Heart right ventricle (tissue), 16 donors: ENCODE measurements around the gene RHBDL3. TPM values are rescaled to one million over a fixed set of nuclear protein-coding genes. Genes with fewer than 3 reads are reported as not detected.

Experiments used
- ATAC-seq, 8 donors: fragments of 200-7000 bp; cut with Tn5 transposase; one replicate each; pipeline ENCODE4 v1.9.1; 2020; ENCODE audit warnings: mild to moderate bottlenecking in 8 of 8, moderate library complexity in 8 of 8, moderate number of reproducible peaks in 1 of 8
- DNase-seq, 2 donors: peaks; one replicate each; pipeline ENCODE4 v3.0.0-alpha.2; 2020
- H3K27ac ChIP-seq, 10 donors: fragments of 200-600 bp; sonication (generic) in 2 of 10; one replicate each; pipeline versions ENCODE4 v1.5.0 to v1.8.0; 2020 to 2022; ENCODE audit warnings: mild to moderate bottlenecking in 3 of 10
- H3K27me3 ChIP-seq, 7 donors: fragments of 200-600 bp; one replicate each; pipeline ENCODE4 v1.8.0; 2021 to 2022; ENCODE audit warnings: mild to moderate bottlenecking in 2 of 7
- H3K36me3 ChIP-seq, 9 donors: fragments of 200-600 bp; sonication (generic) in 1 of 9; one replicate each; pipeline versions ENCODE4 v1.5.0 to v1.8.0; 2020 to 2022; ENCODE audit warnings: mild to moderate bottlenecking in 2 of 9
- H3K4me1 ChIP-seq, 9 donors: fragments of 200-600 bp; sonication (generic) in 1 of 9; one replicate each; pipeline versions ENCODE4 v1.5.0 to v1.8.0; 2020 to 2022; ENCODE audit warnings: mild to moderate bottlenecking in 4 of 9
- H3K4me3 ChIP-seq, 10 donors: fragments of 200-600 bp; sonication (generic) in 2 of 10; one replicate each; pipeline versions ENCODE4 v1.5.0 to v1.8.0; 2020 to 2022; ENCODE audit warnings: mild to moderate bottlenecking in 7 of 10, moderate library complexity in 2 of 10
- H3K9me3 ChIP-seq, 11 donors: fragments of 200-600 bp in 10 of 11; sonication (generic) in 2 of 11; one replicate each; pipeline versions ENCODE4 v1.5.0 to v1.8.0; 2013 to 2022; ENCODE audit warnings: mild to moderate bottlenecking in 2 of 11, control low read depth in 1 of 11, moderate library complexity in 1 of 11
- WGBS, 2 donors: extraction: QIAGEN DNeasy Blood & Tissue Kit; methylation state at CpG; one replicate each; pipeline ENCODE4 v1.1.7; 2013; ENCODE audit warnings: inconsistent platforms in 1 of 2; 5-methylcytosine and 5-hydroxymethylcytosine counted together
- intact Hi-C, 10 donors: fragments of 100-400 bp; cut with DNase I; formaldehyde crosslinking; loops; one replicate each; pipeline versions ENCODE4 v1.11.1 to v1.14.2; 2022
- polyA plus RNA-seq, 2 donors: library from polyadenylated mRNA; stranded (reverse); fragments of 200-250 nt; gene quantifications; one replicate each; pipeline ENCODE4 v1.2.3, GENCODE V29; 2013
- total RNA-seq, 10 donors: library from RNA; stranded (reverse); fragmentation: NEBNext Ultra II Directional in 3 of 10; extraction: Animal tissue kit (Norgen Biotek cat#: 25700) in 3 of 10; gene quantifications; one replicate each; pipeline versions ENCODE4 v1.2.1 to v1.2.4, GENCODE V29; 2021 to 2023
- TF ChIP-seq, protein P1 (sequence below), 9 donors: fragments of 200-600 bp; sonication (generic) in 2 of 9; IDR thresholded peaks; one replicate each; pipeline versions ENCODE4 v1.5.0 to v1.8.0; 2021 to 2022; ENCODE audit warnings: antibody characterized with exemption in 9 of 9, mild to moderate bottlenecking in 5 of 9, moderate library complexity in 1 of 9
- donor health status: Arrhythmogenic right ventricular cardiomyopathy.
- donor health status: ischemic (EF 13 %, LVEDD 7.1; RV severe dilation, severe dysfunction).
- donor health status: healthy with polysubstance abuse.
- donor health status: DM: no; HTN: yes; CAD: no.
- donor health status: DM: no; HTN: no; CAD: no.
- donor health status: ischemic (EF 25% LVEDD 6.9; RV normal size, moderate dysfunction).
- donor health status: ischemic (EF 25% LVEDD 5.7; RV mildly dilated, moderate dysfunction).
- donor health status: healthy.
- donor health status: DM: yes; HTN: yes; CAD: no.
- donor health status: Ischemic cardiomyopathy.
- donor health status: ischemic (EF 35%, LVEDD 5.7; RV mildly dilated, moderate dysfunction).
- donor health status: nonischemic (EF 11% LVEDD 7.7; RV severe dilation, severe dysfunction).
- donor health status: DM: yes; HTN: yes; CAD: no.
- donor health status: PGD.
- donor health status: ischemic (EF 29% LVEDD 5.4; RV normal size, mild dysfunction).
- donor health status: nonischemic (EF 23%, LVEDD 6.1; RV moderate dilation, normal function).

RHBDL3 gene
- total and polyA plus RNA-seq, 12 donors, result 0.07 to 3.7 (median 0.30) TPM; not detected in 2

DNA sequence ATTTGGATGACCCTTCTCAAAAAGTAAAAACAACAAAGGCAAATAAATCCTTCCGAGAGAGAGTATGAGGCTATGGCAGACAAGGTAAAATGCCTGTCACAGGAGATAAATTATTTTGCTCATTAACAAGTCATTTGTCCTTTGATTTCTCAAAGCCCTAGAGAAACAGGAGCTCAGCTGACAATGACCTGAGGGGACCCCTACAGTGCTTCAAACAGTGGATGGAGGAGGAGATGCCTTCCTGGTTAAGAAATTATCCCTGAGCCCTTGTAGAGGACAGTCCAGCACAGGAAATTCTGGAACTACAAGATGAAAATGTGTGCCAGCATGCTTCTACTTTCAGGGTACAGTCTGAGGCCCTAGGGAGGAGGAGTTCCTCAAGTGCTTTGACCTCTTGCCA lies 24.0 kb upstream of the RHBDL3 start:
- DNase-seq (no peak), ATAC-seq (peak in 2 of 8 donors; percentile 34 to 38)
- intact Hi-C loops, result no loop called here
- H3K27ac ChIP-seq, result no peak overlapping the region
- TF ChIP-seq, protein P1, sequence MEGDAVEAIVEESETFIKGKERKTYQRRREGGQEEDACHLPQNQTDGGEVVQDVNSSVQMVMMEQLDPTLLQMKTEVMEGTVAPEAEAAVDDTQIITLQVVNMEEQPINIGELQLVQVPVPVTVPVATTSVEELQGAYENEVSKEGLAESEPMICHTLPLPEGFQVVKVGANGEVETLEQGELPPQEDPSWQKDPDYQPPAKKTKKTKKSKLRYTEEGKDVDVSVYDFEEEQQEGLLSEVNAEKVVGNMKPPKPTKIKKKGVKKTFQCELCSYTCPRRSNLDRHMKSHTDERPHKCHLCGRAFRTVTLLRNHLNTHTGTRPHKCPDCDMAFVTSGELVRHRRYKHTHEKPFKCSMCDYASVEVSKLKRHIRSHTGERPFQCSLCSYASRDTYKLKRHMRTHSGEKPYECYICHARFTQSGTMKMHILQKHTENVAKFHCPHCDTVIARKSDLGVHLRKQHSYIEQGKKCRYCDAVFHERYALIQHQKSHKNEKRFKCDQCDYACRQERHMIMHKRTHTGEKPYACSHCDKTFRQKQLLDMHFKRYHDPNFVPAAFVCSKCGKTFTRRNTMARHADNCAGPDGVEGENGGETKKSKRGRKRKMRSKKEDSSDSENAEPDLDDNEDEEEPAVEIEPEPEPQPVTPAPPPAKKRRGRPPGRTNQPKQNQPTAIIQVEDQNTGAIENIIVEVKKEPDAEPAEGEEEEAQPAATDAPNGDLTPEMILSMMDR (IDR thresholded peaks at IDR 0.05), result no peak
- 68 to 80% methylated on average over 1 of the region's 1 CpG for WGBS, 2 donors
- no peaks in the 10 kb centered on the region for H3K27me3 ChIP-seq
- H3K4me1 ChIP-seq, result peaks cover 0 to 10% (median 0%) of the 10 kb centered on the region in 9 donors
- H3K9me3 ChIP-seq, result no peaks in the 10 kb centered on the region
- no peak overlapping the region for H3K4me3 ChIP-seq
- no peaks in the 10 kb centered on the region for H3K36me3 ChIP-seq

DNA sequence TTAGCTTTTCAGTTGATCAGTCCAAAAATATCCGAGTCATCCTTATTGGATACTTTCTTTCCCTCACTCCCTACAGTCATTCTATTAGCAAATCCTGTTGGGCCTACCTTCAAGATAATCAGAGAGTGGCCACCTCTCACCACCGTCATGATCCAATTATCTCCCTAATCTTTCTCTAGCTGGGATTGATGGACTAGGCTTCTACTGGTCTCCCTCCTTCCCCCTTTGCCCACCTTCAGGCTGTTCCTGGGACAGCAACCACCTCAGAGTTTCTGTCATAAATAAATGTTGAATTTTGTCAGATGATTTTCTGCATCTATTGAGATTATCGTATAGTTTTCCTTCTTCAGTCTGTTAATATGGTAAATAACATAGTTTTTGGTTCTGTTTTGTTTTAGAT lies 16.2 kb upstream of the RHBDL3 start:
- ATAC-seq, result no peak
- no peaks in the 10 kb centered on the region for H3K27me3 ChIP-seq
- intact Hi-C loops, result no loop called here
- no peaks in the 10 kb centered on the region for H3K9me3 ChIP-seq
- DNase-seq, result no peak
- H3K4me3 ChIP-seq, result no peak overlapping the region
- H3K4me1 ChIP-seq, result no peaks in the 10 kb centered on the region
- no peak overlapping the region for H3K27ac ChIP-seq
- no peaks in the 10 kb centered on the region for H3K36me3 ChIP-seq
- TF ChIP-seq, protein P1 (IDR thresholded peaks at IDR 0.05), result no peak
- 82% methylated on average over 3 of the region's 3 CpGs for WGBS, 2 donors

DNA sequence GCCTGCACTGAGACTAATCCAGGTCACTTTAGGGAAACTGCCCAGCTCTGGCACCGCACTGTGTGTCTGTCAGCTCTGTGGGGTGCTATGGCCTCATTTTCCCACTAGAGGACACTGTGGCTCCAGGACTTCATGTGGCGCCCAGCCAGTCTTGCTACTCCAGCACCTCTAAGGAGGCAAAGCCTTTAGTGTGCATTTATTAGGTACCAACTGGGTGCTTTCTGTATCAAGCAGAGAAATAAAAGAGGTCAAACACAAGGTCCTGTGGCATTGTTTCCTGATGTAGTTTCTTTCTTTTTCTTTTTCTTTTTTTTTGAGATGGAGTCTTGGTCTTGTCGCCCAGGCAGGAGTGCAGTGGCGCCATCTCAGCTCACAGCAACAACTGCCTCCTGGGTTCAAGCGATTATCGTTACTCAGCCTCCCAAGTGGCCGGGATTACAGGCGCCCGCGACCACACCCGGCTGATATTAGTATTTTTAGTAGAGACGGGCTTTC lies 12.5 kb upstream of the RHBDL3 start:
- TF ChIP-seq, protein P1 (IDR thresholded peaks at IDR 0.05), result peak; percentile 89 to 99 (median 97)
- DNase-seq (peak; percentile 69 to 77), ATAC-seq (peak; percentile 82 to 97 (median 92))
- WGBS, 2 donors, result 55 to 57% methylated on average over 12 of the region's 12 CpGs
- Histone ChIP-seq H3K27me3 (peaks cover 0 to 6% (median 0%) of the 10 kb centered on the region in 7 donors), H3K36me3 (no peaks in the 10 kb centered on the region), H3K27ac (no peak overlapping the region), H3K4me1 (peaks cover 0 to 10% (median 0%) of the 10 kb centered on the region in 9 donors), H3K4me3 (no peak overlapping the region), H3K9me3 (no peaks in the 10 kb centered on the region)
- intact Hi-C loops, result loop anchor here (1.0 to 5.0 kb wide), 4 partner anchors 64 to 69 kb away; no protein-coding TSS in a partner anchor

DNA sequence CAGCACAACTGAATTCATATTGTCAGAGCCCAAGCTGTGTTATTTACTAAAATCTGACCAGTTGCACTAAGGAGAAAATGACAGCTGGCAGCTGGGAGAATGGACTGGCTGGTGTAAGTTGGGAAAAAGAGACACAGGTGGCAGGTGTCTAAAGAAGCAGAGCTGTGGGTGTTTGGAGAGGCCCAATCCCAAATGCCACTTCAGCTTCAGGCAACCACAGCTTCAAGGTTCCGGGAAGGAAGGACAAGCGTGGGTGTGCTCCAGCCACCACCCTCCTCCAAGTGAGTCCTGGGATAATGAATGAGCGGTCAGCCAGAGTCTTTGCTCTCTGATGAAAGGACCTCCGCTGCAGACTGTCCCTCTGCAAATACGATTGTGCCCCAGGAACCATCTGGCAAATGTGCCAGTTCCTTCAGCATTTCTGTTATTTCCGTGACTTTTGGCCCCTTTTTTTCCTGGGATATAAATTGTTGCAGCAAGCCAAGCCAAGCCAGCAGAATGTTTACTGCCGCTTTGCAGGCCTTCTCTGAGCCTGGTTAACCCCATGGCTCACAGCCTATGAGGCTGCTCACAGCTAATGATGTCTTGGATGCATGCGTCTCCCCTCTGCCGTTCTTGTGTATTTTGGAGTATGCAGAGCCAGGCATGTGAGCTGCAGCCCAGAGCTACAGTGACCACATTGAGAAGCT lies 9.5 kb upstream of the RHBDL3 start:
- H3K27ac ChIP-seq, result no peak overlapping the region
- no peak overlapping the region for H3K4me3 ChIP-seq
- intact Hi-C loops, result no loop called here
- no peaks in the 10 kb centered on the region for H3K36me3 ChIP-seq
- no peaks in the 10 kb centered on the region for H3K9me3 ChIP-seq
- peaks cover 0 to 10% (median 0%) of the 10 kb centered on the region in 9 donors for H3K4me1 ChIP-seq
- DNase-seq (no peak), ATAC-seq (no peak)
- whole genome bisulfite sequencing, 2 donors, result 46 to 53% methylated on average over 9 of the region's 9 CpGs
- TF ChIP-seq, protein P1 (IDR thresholded peaks at IDR 0.05), result no peak
- H3K27me3 ChIP-seq, result peaks cover 0 to 18% (median 0%) of the 10 kb centered on the region in 7 donors
